OCI-LY3 (cell line): ENCODE results near the gene ADAMTS7.

Experiments
- H2AFZ ChIP-seq: fragments of 200-600, 300-600 bp; shearing (Covaris generic); 2 replicates; pipeline ENCODE4 v1.6.0; 2014; ENCODE audit warnings: antibody characterized with exemption, low read depth, low read length
- H3K27ac ChIP-seq: fragments of 200-600, 300-600 bp; sonication (generic); 2 replicates; pipeline ENCODE4 v1.5.1; 2014; ENCODE audit warnings: mild to moderate bottlenecking, low read length, moderate library complexity, mixed read lengths
- H3K27me3 ChIP-seq: fragments of 200-600, 300-600 bp; sonication (generic); 2 replicates; pipeline ENCODE4 v1.6.1; 2014; ENCODE audit warnings: low read depth, low read length, mixed read lengths
- H3K36me3 ChIP-seq: fragments of 200-600, 300-600 bp; sonication (generic); replicated peaks from 2 replicates; pipeline ENCODE3; 2014; ENCODE audit warnings: low read depth, low read length, mixed read lengths
- H3K4me1 ChIP-seq: fragments of 300-600, 200-600 bp; sonication (generic); 2 replicates; pipeline ENCODE4 v1.6.1; 2014; ENCODE audit warnings: low read length, mixed read lengths
- H3K4me2 ChIP-seq: fragments of 200-600, 300-600 bp; sonication (generic); 2 replicates; pipeline ENCODE4 v1.6.1; 2014; ENCODE audit warnings: low read length, mixed read lengths
- H3K4me3 ChIP-seq: fragments of 300-600, 200-600 bp; sonication (generic); 2 replicates; pipeline ENCODE4 v1.5.1; 2014; ENCODE audit warnings: antibody characterized with exemption, mild to moderate bottlenecking, low read length, moderate library complexity
- H3K79me2 ChIP-seq: fragments of 300-600, 200-600 bp; shearing (Covaris generic); 2 replicates; pipeline ENCODE4 v1.6.1; 2014; ENCODE audit warnings: mild to moderate bottlenecking, low read length, mixed read lengths
- H3K9ac ChIP-seq: fragments of 300-600, 200-600 bp; shearing (Covaris generic); 2 replicates; pipeline ENCODE4 v1.6.0; 2014; ENCODE audit warnings: mild to moderate bottlenecking, low read length, moderate library complexity
- H3K9me3 ChIP-seq: fragments of 200-600, 300-600 bp; shearing (Covaris generic); 2 replicates; pipeline ENCODE4 v1.6.1; 2014; ENCODE audit warnings: low read length, mixed read lengths; ENCODE audit not compliant: insufficient read depth
- H4K20me1 ChIP-seq: fragments of 200-600, 300-600 bp; sonication (generic); 2 replicates; pipeline ENCODE4 v1.6.1; 2016; ENCODE audit warnings: low read length, mixed read lengths; ENCODE audit not compliant: insufficient read depth
- CTCF ChIP-seq: fragments of 200-600, 300-600 bp; sonication (generic); IDR thresholded peaks from 2 replicates; pipeline ENCODE4 v1.5.1; 2014; ENCODE audit warnings: antibody characterized with exemption, low read length, low read depth
- EZH2phosphoT487 ChIP-seq: fragments of 200-600 bp; shearing (Covaris generic); IDR thresholded peaks from 2 replicates; pipeline ENCODE4 v1.6.1; 2018; ENCODE audit warnings: antibody characterized with exemption, mixed run types, low read depth

ADAMTS7 gene

GRCh38 chr15:78811825-78812183 is 540 bp upstream of the ADAMTS7 start:
- TF ChIP-seq CTCF (no peak; the same call in 1 of the 2 replicates), EZH2phosphoT487 (no peak)
- Histone ChIP-seq H3K36me3 (no peaks in the 10 kb centered on the region), H3K27ac (no peak overlapping the region), H3K9ac (no peak overlapping the region), H3K4me2 (peak overlapping the region; percentile 46), H4K20me1 (no peaks in the 10 kb centered on the region), H3K27me3 (no peaks in the 10 kb centered on the region), H3K9me3 (no peaks in the 10 kb centered on the region), H3K4me3 (peak overlapping the region; percentile 52), H2AFZ (no peak overlapping the region; the same call in 1 of the 2 replicates), H3K79me2 (no peaks in the 10 kb centered on the region), H3K4me1 (no peaks in the 10 kb centered on the region)

DNA sequence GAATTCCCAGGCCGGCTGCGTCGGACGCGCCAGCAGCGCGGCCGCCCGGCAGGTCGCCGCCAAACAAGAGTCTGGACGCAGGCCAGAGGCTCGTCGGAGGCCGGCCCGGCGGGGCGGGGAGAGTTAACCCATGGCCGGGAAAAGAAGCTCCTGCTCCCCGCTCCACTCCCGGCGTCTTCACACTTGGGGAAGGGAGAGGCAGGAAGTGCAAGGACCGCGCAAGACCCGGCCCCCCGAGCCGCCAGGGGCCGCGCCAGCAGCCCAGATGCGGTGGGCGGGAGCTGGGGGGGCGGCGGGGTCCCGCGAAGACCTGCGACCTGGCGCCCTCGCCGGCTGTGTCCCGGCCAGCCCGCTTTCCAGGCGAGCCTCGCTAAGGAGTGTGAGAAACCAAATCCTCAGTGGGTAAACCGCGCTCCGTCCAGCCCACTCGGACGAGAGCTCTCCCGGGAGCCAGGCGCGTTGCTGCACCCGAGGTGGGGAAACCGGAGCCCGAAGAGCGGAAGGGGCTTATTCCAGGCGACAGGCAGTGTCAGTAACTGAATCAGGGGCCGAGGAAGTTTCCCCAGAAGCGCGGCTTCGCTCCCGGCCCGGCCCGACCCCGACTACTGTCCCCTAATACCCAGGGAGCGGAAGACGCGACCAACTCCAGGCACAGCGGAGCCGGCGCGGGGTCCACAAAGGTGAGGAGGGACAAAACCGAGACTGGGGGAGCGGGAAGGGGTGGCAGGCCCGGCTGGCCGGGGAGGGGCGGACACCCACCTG is 721 bp downstream of the ADAMTS7 start:
- TF ChIP-seq EZH2phosphoT487: no peak
- TF ChIP-seq CTCF: no peak
- Histone ChIP-seq H3K9me3 (no peaks in the 10 kb centered on the region), H3K4me3 (no peak overlapping the region), H3K4me1 (no peaks in the 10 kb centered on the region), H3K4me2 (no peak overlapping the region), H2AFZ (no peak overlapping the region), H3K36me3 (no peaks in the 10 kb centered on the region), H3K27ac (no peak overlapping the region), H3K9ac (no peak overlapping the region), H3K27me3 (no peaks in the 10 kb centered on the region), H3K79me2 (no peaks in the 10 kb centered on the region), H4K20me1 (no peaks in the 10 kb centered on the region)

GRCh38 chr15:78810003-78810361 is 1.3 kb downstream of the ADAMTS7 start:
- no peak for TF ChIP-seq EZH2phosphoT487
- H2AFZ ChIP-seq: no peak overlapping the region
- H3K27ac ChIP-seq: no peak overlapping the region
- H3K9me3 ChIP-seq: no peaks in the 10 kb centered on the region
- no peaks in the 10 kb centered on the region for H3K36me3 ChIP-seq
- no peak overlapping the region for H3K4me2 ChIP-seq
- H3K9ac ChIP-seq: no peak overlapping the region
- H3K79me2 ChIP-seq: no peaks in the 10 kb centered on the region
- H4K20me1 ChIP-seq: no peaks in the 10 kb centered on the region
- H3K27me3 ChIP-seq: no peaks in the 10 kb centered on the region
- H3K4me3 ChIP-seq: no peak overlapping the region
- H3K4me1 ChIP-seq: no peaks in the 10 kb centered on the region

DNA sequence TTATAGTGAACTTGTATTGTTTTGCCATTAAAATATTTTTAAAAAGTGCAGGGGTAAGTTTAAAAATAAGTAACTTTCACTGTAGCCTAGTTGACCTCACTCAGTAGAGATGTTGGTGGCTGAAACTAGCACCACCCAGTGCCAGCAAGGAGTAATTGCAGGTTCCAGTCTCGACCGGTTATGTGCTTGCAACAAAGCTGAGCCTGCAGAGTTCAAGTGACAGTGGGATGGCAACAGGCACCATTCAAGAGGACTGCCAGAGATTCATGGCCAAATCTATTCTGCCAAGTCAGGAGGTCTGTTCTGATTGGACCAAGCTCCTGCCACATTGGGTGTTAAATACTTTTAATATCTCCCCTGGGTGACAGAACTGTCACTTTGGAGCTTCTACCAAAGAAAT is 2.7 kb downstream of the ADAMTS7 start:
- Histone ChIP-seq H3K9me3 (no peaks in the 10 kb centered on the region), H3K4me2 (no peak overlapping the region), H3K27ac (no peak overlapping the region), H4K20me1 (no peaks in the 10 kb centered on the region), H2AFZ (no peak overlapping the region), H3K27me3 (no peaks in the 10 kb centered on the region), H3K36me3 (no peaks in the 10 kb centered on the region), H3K9ac (no peak overlapping the region), H3K79me2 (no peaks in the 10 kb centered on the region), H3K4me1 (no peaks in the 10 kb centered on the region), H3K4me3 (no peak overlapping the region)
- TF ChIP-seq CTCF (peak; percentile 77), EZH2phosphoT487 (no peak)

- Histone ChIP-seq H4K20me1 (no peaks in the 10 kb centered on the region), H3K4me3 (no peak overlapping the region), H3K9ac (no peak overlapping the region), H3K79me2 (no peaks in the 10 kb centered on the region), H2AFZ (no peak overlapping the region), H3K4me2 (no peak overlapping the region), H3K27ac (no peak overlapping the region), H3K27me3 (no peaks in the 10 kb centered on the region), H3K36me3 (no peaks in the 10 kb centered on the region), H3K9me3 (no peaks in the 10 kb centered on the region), H3K4me1 (no peaks in the 10 kb centered on the region)
- TF ChIP-seq EZH2phosphoT487: no peak
- no peak for TF ChIP-seq CTCF
These were observed 3.9 kb downstream of the ADAMTS7 start for GRCh38 chr15:78807359-78807758.
